Left renal cortex interstitium (tissue), 4 donors: Measurements from ENCODE around the gene BAIAP2L1. TPM values are rescaled to one million over a fixed set of nuclear protein-coding genes. Genes with fewer than 3 reads are reported as not detected.
"Not testable (repeated sequence)": the region's sequence is repeated elsewhere in the genome, so short reads cannot be mapped to it uniquely, and the experiment has no call there.

ENCODE experiments used
- DNase-seq, 4 donors: peaks; one replicate each; pipeline ENCODE4 v3.0.0-alpha.2; 2013; ENCODE audit warnings: low read depth in 4 of 4, low spot score in 2 of 4, missing footprints in 1 of 4
- polyA plus RNA-seq, 4 donors: library from polyadenylated mRNA; unstranded; fragments of 120-200 nt; gene quantifications; one replicate each; pipeline ENCODE4 v1.2.1, GENCODE V29; 2013; ENCODE audit not compliant: insufficient read length in 4 of 4

The BAIAP2L1 gene
- polyA plus RNA-seq, 4 donors: 10.6 to 17.7 (median 13.1) TPM

- no peak for DNase-seq
These were observed 874 bp downstream of the BAIAP2L1 start for GRCh38 chr7:98399890-98400541.

- no peak for DNase-seq
These were observed 1.4 kb downstream of the BAIAP2L1 start for GRCh38 chr7:98399462-98399861.

- no peak for DNase-seq
These were observed 2.1 kb downstream of the BAIAP2L1 start for GRCh38 chr7:98398567-98399372.

GRCh38 chr7:98396768-98397167, 4.1 kb downstream of the BAIAP2L1 start:
- DNase-seq: no peak

GRCh38 chr7:98395951-98396350, 4.9 kb downstream of the BAIAP2L1 start:
- no peak for DNase-seq

GRCh38 chr7:98395481-98395880, 5.4 kb downstream of the BAIAP2L1 start:
- no peak for DNase-seq

GRCh38 chr7:98394377-98394836, 6.5 kb downstream of the BAIAP2L1 start:
- no peak for DNase-seq

GRCh38 chr7:98387544-98388226, 13.2 kb downstream of the BAIAP2L1 start:
- no peak for DNase-seq

- no peak for DNase-seq
These were observed 13.8 kb downstream of the BAIAP2L1 start for GRCh38 chr7:98387131-98387530.

GRCh38 chr7:98385532-98385931, 15.4 kb downstream of the BAIAP2L1 start:
- DNase-seq: not testable (repeated sequence)

- DNase-seq: no peak
These were observed 22.6 kb downstream of the BAIAP2L1 start for GRCh38 chr7:98378210-98378819.

- no peak for DNase-seq
These were observed 24.2 kb downstream of the BAIAP2L1 start for GRCh38 chr7:98376711-98377110.

GRCh38 chr7:98375664-98376063, 25.2 kb downstream of the BAIAP2L1 start:
- DNase-seq: no peak

GRCh38 chr7:98374285-98374680, 26.6 kb downstream of the BAIAP2L1 start:
- no peak for DNase-seq

GRCh38 chr7:98372993-98373392, 27.9 kb downstream of the BAIAP2L1 start:
- no peak for DNase-seq

- no peak for DNase-seq
These were observed 31.2 kb downstream of the BAIAP2L1 start for GRCh38 chr7:98369726-98370125.

GRCh38 chr7:98368716-98369115, 32.2 kb downstream of the BAIAP2L1 start:
- DNase-seq: no peak

GRCh38 chr7:98366562-98366938, 34.3 kb downstream of the BAIAP2L1 start:
- no peak for DNase-seq

GRCh38 chr7:98365863-98366561, 34.9 kb downstream of the BAIAP2L1 start:
- no peak for DNase-seq

- DNase-seq: no peak
These were observed 36.7 kb downstream of the BAIAP2L1 start for GRCh38 chr7:98364220-98364619.
